NOMO-1 treated with dmso at 0.1 percent for 144 hours (cell line): ENCODE data around the gene C18orf63.
A peak's percentile ranks its signal among the peaks of the same experiment; 100 is the strongest.

Experiments used
- DNase-seq: peaks from one replicate; lab custom pipeline; 2025; ENCODE audit not compliant: unreplicated experiment; lab: John Stamatoyannopoulos, UW

The C18orf63 gene

GRCh38 chr18:74375999-74376398 is 60.4 kb downstream of the C18orf63 start:
- no peak for DNase-seq

- no peak for DNase-seq
Observed at GRCh38 chr18:74376523-74376922, 60.9 kb downstream of the C18orf63 start.

GRCh38 chr18:74377776-74378175 is 62.1 kb downstream of the C18orf63 start:
- DNase-seq: peak; percentile 25

- no peak for DNase-seq
Observed at GRCh38 chr18:74378179-74378682, 62.6 kb downstream of the C18orf63 start.

- no peak for DNase-seq
Observed at GRCh38 chr18:74380916-74381315, 65.3 kb downstream of the C18orf63 start.

GRCh38 chr18:74381621-74382295 is 66.1 kb downstream of the C18orf63 start:
- DNase-seq: no peak

- no peak for DNase-seq
Observed at GRCh38 chr18:74382481-74383017, 66.9 kb downstream of the C18orf63 start.

- DNase-seq: no peak
Observed at GRCh38 chr18:74387383-74387782, 71.7 kb downstream of the C18orf63 start.

GRCh38 chr18:74388227-74388626 is 72.6 kb downstream of the C18orf63 start:
- DNase-seq: no peak

GRCh38 chr18:74389171-74389927 is 73.7 kb downstream of the C18orf63 start:
- no peak for DNase-seq

- no peak for DNase-seq
Observed at GRCh38 chr18:74389991-74390390, 74.4 kb downstream of the C18orf63 start.

GRCh38 chr18:74390900-74391299 is 75.3 kb downstream of the C18orf63 start:
- DNase-seq: no peak

- no peak for DNase-seq
Observed at GRCh38 chr18:74392323-74392722, 76.7 kb downstream of the C18orf63 start.

- no peak for DNase-seq
Observed at GRCh38 chr18:74395006-74395405, 79.4 kb downstream of the C18orf63 start.

- no peak for DNase-seq
Observed at GRCh38 chr18:74395648-74396154, 80.1 kb downstream of the C18orf63 start.

GRCh38 chr18:74396171-74397169 is 80.8 kb downstream of the C18orf63 start:
- peak; percentile 53 for DNase-seq

- no peak for DNase-seq
Observed at GRCh38 chr18:74397572-74397971, 81.9 kb downstream of the C18orf63 start.

- peak; percentile 42 for DNase-seq
Observed at GRCh38 chr18:74399091-74399887, 83.7 kb downstream of the C18orf63 start.

- DNase-seq: no peak
Observed at GRCh38 chr18:74400813-74401212, 85.2 kb downstream of the C18orf63 start.
